Kidney (tissue), 14 donors: ENCODE measurements around the gene PTGDR2. TPM values are rescaled to one million over a fixed set of nuclear protein-coding genes. Genes with fewer than 3 reads are reported as not detected.

Experiments used
- DNase-seq, 5 donors: peaks; one replicate each; pipeline ENCODE4 v3.0.0-alpha.2; 2013 to 2020
- FAIRE-seq: peaks from 2 replicates; lab custom pipeline; 2012; peaks lifted over from hg19 to GRCh38; lab: Jason Lieb, UNC
- H3K27ac ChIP-seq, 2 donors: one replicate each; pipeline ENCODE4 v1.7.0; 2013; ENCODE audit warnings: low read depth in 2 of 2, low read length in 2 of 2, inconsistent platforms in 1 of 2
- H3K27me3 ChIP-seq: one replicate; pipeline ENCODE4 v1.7.1; 2013; ENCODE audit warnings: low read length, inconsistent platforms; ENCODE audit not compliant: control insufficient read depth, insufficient read depth
- H3K36me3 ChIP-seq, 3 donors: one replicate each; pipeline versions ENCODE4 v1.7.0 to v1.7.1; 2013; ENCODE audit warnings: low read length in 3 of 3, control low read depth in 1 of 3, inconsistent platforms in 1 of 3; ENCODE audit not compliant: insufficient read depth in 3 of 3, control insufficient read depth in 2 of 3
- H3K4me1 ChIP-seq, 3 donors: one replicate each; pipeline versions ENCODE4 v1.7.0 to v1.7.1; 2013; ENCODE audit warnings: low read length in 3 of 3, inconsistent platforms in 1 of 3, low read depth in 1 of 3; ENCODE audit not compliant: control insufficient read depth in 2 of 3, insufficient read depth in 2 of 3
- H3K4me3 ChIP-seq, 3 donors: one replicate each; pipeline versions ENCODE4 v1.7.0 to v1.8.1; 2013; ENCODE audit warnings: low read length in 3 of 3, control low read depth in 1 of 3, inconsistent platforms in 1 of 3
- H3K9ac ChIP-seq, 3 donors: one replicate each; pipeline versions ENCODE4 v1.7.0 to v1.7.1; 2013; ENCODE audit warnings: low read length in 3 of 3, control low read depth in 1 of 3, inconsistent platforms in 1 of 3
- H3K9me3 ChIP-seq, 3 donors: one replicate each; pipeline versions ENCODE4 v1.7.0 to v1.7.1; 2013; ENCODE audit warnings: low read length in 3 of 3, control low read depth in 1 of 3, inconsistent platforms in 1 of 3; ENCODE audit not compliant: control insufficient read depth in 2 of 3, insufficient read depth in 1 of 3
- intact Hi-C: fragments of 100-400 bp; cut with DNase I; formaldehyde crosslinking; loops from one replicate; pipeline ENCODE4 v1.11.1; 2022
- polyA plus RNA-seq: library from polyadenylated mRNA; stranded (reverse); fragments of 350-450 nt; fragmentation: Illumina TruSeq; extraction: RNeasy Lipid Tissue Mini Kit (QIAGEN cat#74804); gene quantifications from one replicate; pipeline ENCODE4 v1.2.3, GENCODE V29; 2014; ENCODE audit warnings: low read depth, low replicate concordance; ENCODE audit not compliant: insufficient read depth
- total RNA-seq: library from RNA; stranded (reverse); fragmentation: NEBNext Ultra II Directional; extraction: Animal tissue kit (Norgen Biotek cat#: 25700); gene quantifications from one replicate; pipeline ENCODE4 v1.2.1, GENCODE V29; 2021
- TF ChIP-seq, protein P1 (sequence below): IDR thresholded peaks from 3 replicates; pipeline ENCODE4 v1.5.1; 2012; ENCODE audit warnings: mild to moderate bottlenecking, moderate library complexity, borderline replicate concordance; ENCODE audit not compliant: insufficient read depth; ENCODE audit errors: extremely low read depth
- donor health status: control.
- donor health status: control.
- donor health status: control.
- donor health status: control.
- donor health status: control.
- donor health status: DM: yes; HTN: yes; CAD: no.
- donor health status: Normal renal cell carcinoma (clear cell type).

Gene PTGDR2
- total and polyA plus RNA-seq, 2 donors from 2014 or later: 0.16 TPM; not detected in 1

DNA sequence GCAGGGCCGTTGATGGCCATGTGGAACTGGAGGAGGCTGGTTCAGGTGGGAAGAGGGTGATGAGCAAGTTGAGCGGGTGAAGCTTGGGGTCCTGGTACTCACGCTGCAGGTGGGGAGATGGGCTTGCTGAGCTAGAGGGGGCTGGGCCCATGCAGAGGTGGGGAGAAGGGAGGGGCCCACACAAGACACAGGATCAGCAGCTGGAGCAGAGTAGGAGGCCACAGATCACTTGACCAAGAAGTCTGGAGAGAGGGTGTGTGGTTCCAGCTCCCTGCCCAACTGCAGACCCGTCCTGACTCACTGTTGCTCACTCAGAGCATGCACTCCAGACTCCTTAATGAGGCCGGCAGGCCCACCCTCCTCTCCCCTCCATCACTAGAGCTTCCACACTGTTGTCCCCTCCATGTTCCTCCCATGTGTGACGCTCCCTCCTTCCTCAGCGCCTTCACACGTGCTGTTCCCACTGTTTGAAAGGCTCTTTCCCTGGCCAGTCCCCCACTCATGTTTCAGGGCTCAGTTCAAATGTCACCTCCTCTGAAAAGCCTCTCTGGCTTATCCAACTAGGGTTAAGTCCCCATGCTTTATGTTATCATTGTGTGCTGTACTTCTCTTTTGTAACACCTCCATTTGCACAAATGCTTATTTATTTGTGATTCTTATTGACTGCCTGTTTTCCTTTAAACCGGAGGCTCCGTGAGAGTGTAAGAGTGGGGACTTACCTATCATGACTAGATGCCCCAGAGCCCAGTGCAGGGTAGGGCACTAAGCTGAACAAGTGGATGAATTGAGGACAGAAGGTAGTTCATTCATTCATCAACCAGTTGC, 11.5 kb downstream of the PTGDR2 start:
- peaks cover 5 to 30% (median 15%) of the 10 kb centered on the region in 3 donors for H3K4me1 ChIP-seq
- H3K36me3 ChIP-seq: no peaks in the 10 kb centered on the region
- no peak overlapping the region for H3K27ac ChIP-seq
- no peak for FAIRE-seq
- TF ChIP-seq, protein P1, sequence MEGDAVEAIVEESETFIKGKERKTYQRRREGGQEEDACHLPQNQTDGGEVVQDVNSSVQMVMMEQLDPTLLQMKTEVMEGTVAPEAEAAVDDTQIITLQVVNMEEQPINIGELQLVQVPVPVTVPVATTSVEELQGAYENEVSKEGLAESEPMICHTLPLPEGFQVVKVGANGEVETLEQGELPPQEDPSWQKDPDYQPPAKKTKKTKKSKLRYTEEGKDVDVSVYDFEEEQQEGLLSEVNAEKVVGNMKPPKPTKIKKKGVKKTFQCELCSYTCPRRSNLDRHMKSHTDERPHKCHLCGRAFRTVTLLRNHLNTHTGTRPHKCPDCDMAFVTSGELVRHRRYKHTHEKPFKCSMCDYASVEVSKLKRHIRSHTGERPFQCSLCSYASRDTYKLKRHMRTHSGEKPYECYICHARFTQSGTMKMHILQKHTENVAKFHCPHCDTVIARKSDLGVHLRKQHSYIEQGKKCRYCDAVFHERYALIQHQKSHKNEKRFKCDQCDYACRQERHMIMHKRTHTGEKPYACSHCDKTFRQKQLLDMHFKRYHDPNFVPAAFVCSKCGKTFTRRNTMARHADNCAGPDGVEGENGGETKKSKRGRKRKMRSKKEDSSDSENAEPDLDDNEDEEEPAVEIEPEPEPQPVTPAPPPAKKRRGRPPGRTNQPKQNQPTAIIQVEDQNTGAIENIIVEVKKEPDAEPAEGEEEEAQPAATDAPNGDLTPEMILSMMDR: no peak
- DNase-seq: no peak
- no peak overlapping the region for H3K9ac ChIP-seq
- H3K9me3 ChIP-seq: no peaks in the 10 kb centered on the region
- H3K4me3 ChIP-seq: peak overlapping the region in 1 of 3 donors; percentile 92
- intact Hi-C loops: no loop called here
- H3K27me3 ChIP-seq: no peaks in the 10 kb centered on the region

DNA sequence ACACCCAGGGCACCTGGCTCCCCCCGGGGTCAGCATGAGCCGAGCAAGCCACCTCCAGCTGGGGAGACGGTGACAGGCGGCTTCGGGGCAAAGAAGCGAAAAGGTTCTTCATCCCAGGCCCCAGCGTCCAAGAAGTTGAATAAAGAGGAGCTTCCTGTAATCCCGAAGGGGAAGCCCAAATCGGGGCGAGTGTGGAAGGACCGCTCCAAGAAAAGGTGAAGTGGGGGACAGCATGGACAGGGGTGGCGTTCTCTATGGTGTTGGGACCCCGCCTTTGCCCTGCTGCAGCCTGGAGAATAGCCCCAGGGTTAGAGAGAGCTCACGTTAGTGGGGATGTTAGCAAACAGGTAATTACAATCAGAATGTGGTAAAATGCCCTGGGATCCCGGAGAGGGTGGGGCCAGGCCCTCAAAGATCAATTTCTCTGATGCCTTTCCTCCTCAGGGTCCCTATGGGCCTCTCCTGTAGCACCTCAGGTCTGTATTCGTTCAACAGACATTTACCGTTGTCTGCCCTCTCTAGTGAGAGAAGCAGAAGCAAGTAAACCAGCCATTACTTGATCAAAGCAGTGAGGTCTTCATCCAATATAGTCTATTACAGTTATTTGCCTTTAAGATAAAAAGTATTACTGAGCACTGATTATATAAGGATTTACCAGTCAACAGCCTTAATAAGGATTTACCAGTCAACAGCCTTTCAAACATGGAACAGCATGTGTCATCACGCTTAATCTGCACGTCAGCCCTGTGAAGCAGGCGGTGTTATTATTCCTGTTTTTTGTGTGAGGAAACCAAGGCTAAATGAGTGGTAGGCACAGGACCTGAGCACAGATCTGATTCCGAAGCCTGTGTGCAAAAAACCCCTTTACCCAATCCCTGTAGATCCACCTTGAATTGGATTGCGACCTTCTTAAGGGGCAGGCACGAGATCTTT, 12.8 kb downstream of the PTGDR2 start:
- Histone ChIP-seq H3K36me3 (no peaks in the 10 kb centered on the region), H3K9me3 (no peaks in the 10 kb centered on the region), H3K4me3 (peak overlapping the region; percentile 78 to 92 (median 85)), H3K4me1 (peaks cover 5 to 30% (median 15%) of the 10 kb centered on the region in 3 donors), H3K9ac (peak overlapping the region; percentile 7 to 95 (median 30)), H3K27me3 (no peaks in the 10 kb centered on the region), H3K27ac (no peak overlapping the region)
- DNase-seq (no peak), FAIRE-seq (no peak)
- intact Hi-C loops: no loop called here
- TF ChIP-seq, protein P1: no peak

DNA sequence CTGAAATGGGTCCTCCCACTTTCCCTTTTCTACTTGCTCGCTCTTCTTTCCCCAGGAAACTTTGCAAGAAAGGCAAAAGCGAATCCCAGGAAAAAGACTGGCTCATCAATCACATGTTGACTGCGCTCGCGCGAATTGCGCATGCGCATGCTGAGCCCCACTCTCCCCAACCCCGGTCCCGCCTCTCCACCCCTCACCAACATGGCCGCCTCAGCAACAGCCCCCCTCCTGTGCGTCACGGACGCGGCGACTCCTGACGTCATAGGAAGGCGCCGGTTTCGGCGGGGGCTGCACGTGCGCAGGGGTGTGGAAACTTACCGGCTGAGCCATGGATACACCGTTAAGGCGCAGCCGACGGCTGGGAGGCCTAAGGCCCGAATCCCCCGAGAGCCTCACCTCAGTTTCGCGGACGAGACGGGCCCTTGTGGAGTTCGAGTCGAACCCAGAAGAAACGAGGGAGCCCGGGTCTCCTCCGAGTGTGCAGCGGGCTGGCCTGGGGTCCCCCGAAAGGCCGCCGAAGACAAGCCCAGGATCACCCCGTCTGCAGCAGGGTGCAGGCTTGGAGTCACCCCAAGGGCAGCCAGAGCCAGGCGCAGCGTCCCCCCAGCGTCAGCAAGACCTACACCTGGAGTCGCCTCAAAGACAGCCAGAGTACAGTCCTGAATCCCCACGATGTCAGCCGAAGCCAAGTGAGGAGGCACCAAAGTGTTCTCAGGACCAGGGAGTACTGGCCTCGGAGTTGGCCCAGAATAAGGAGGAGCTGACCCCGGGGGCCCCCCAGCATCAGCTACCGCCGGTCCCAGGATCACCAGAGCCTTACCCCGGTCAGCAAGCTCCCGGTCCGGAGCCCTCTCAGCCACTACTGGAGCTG, 13.7 kb downstream of the PTGDR2 start, which contains the start of gene CCDC86:
Gene CCDC86 (plus strand): TSS at position 317 of the 871 bp plus-strand sequence. CDS start 12 bp downstream, at position 329.
- TF ChIP-seq, protein P1: peak; percentile 2
- H3K9me3 ChIP-seq: no peaks in the 10 kb centered on the region
- no peaks in the 10 kb centered on the region for H3K36me3 ChIP-seq
- no peak for FAIRE-seq
- H3K27ac ChIP-seq: peak within 1 kb of the TSS; percentile 36 to 51
- H3K4me1 ChIP-seq: peaks cover 5 to 30% (median 15%) of the 10 kb centered on the region in 3 donors
- peak; percentile 98 to 99 (median 98) for DNase-seq
- no peaks in the 10 kb centered on the region for H3K27me3 ChIP-seq
- H3K4me3 ChIP-seq: peak within 1 kb of the TSS; percentile 78 to 92 (median 85)
- intact Hi-C loops: no loop called here
- H3K9ac ChIP-seq: peak within 1 kb of the TSS; percentile 51 to 95 (median 72)
